ENCODE measurements around the gene RNPS1. TPM values are rescaled to one million over a fixed set of nuclear protein-coding genes. Genes with fewer than 3 reads are reported as not detected.

RNPS1 gene
- total RNA-seq, 1 donor from 2014 or later: 390 TPM

DNA sequence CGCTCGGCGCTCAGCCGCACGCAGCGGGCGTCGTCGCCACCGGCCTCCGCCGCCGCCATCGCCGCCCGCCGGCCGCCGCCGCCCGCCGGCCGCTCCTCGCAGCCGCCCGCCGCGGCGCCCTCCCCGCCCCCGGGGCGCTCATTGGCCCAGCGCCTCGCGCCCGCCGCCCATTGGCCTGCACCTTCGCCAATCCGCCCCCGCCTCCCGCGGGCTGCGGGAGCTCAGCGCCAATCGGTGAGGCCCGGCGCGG lies 53.3 kb downstream of the RNPS1 start, which contains the start of gene PGP:
Gene PGP (minus strand): TSS at position 122 of the 250 bp plus-strand sequence. CDS start 63 bp downstream, at position 59.
- DNase-seq (ENCODE audit: low read depth, low spot score): no peak
- H3K36me3 Mint-ChIP-seq (ENCODE audit: low read depth): peaks cover 4% of the 10 kb centered on the region
- H3K4me3 Mint-ChIP-seq: peak within 1 kb of the TSS; percentile 94
- TF ChIP-seq, protein P1, sequence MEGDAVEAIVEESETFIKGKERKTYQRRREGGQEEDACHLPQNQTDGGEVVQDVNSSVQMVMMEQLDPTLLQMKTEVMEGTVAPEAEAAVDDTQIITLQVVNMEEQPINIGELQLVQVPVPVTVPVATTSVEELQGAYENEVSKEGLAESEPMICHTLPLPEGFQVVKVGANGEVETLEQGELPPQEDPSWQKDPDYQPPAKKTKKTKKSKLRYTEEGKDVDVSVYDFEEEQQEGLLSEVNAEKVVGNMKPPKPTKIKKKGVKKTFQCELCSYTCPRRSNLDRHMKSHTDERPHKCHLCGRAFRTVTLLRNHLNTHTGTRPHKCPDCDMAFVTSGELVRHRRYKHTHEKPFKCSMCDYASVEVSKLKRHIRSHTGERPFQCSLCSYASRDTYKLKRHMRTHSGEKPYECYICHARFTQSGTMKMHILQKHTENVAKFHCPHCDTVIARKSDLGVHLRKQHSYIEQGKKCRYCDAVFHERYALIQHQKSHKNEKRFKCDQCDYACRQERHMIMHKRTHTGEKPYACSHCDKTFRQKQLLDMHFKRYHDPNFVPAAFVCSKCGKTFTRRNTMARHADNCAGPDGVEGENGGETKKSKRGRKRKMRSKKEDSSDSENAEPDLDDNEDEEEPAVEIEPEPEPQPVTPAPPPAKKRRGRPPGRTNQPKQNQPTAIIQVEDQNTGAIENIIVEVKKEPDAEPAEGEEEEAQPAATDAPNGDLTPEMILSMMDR (conservative IDR thresholded peaks at IDR 0.05): no peak
- H3K4me1 Mint-ChIP-seq: peaks cover 27% of the 10 kb centered on the region
- peaks cover 8% of the 10 kb centered on the region for H3K27me3 Mint-ChIP-seq (ENCODE audit: low read depth)
- no peaks in the 10 kb centered on the region for H3K9me3 Mint-ChIP-seq
- H3K27ac Mint-ChIP-seq (ENCODE audit: unreplicated experiment): peak within 1 kb of the TSS; percentile 96

DNA sequence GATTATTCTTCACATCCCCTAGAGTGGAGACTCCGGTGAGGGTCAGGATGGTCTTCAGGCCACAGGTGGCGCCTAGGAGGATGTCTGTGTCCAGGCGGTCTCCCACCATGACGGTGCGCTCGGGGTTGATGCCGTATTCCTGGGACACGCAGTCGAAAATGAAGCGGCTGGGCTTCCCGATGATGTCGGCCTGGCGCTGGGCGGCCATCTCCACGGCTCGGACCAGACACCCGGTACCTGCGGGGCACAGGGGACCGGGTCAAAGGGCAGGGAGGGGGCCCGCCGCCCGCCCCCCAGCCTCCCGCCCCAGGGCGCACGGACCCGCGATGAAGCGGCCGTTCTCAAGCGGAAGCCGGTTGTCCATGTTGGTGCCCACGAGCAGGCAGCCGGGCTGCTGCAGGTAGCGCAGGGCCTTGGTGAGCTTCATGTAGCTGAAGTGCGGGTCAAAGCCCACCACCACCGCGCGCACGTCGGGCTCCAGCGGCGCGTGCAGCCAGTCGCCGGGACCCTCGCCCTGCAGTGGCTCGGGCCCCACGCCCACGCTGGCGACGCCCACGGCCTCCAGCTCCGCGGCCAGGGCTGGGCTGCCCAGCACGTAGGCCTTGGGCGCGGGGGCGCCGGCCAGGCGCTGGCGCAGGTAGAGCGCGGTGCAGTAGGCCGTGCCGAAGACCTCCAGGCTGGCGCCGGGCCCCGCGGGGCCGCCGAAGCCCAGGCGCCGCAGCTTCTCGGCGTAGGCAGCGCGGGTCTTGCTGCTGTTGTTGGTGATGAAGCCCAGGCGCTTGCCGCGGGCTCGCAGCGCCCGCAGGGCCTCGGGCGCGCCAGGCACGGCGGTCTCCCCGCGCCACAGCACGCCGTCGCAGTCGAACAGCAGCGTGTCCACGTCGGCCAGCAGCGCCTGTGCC lies 53.9 kb downstream of the RNPS1 start:
- no peak for DNase-seq (ENCODE audit: low read depth, low spot score)
- no peaks in the 10 kb centered on the region for H3K9me3 Mint-ChIP-seq
- peaks cover 27% of the 10 kb centered on the region for H3K4me1 Mint-ChIP-seq
- H3K27ac Mint-ChIP-seq (ENCODE audit: unreplicated experiment): no peak overlapping the region
- TF ChIP-seq, protein P1 (conservative IDR thresholded peaks at IDR 0.05): no peak
- H3K27me3 Mint-ChIP-seq (ENCODE audit: low read depth): peaks cover 8% of the 10 kb centered on the region
- peak overlapping the region; percentile 94 for H3K4me3 Mint-ChIP-seq
- peaks cover 4% of the 10 kb centered on the region for H3K36me3 Mint-ChIP-seq (ENCODE audit: low read depth)

DNA sequence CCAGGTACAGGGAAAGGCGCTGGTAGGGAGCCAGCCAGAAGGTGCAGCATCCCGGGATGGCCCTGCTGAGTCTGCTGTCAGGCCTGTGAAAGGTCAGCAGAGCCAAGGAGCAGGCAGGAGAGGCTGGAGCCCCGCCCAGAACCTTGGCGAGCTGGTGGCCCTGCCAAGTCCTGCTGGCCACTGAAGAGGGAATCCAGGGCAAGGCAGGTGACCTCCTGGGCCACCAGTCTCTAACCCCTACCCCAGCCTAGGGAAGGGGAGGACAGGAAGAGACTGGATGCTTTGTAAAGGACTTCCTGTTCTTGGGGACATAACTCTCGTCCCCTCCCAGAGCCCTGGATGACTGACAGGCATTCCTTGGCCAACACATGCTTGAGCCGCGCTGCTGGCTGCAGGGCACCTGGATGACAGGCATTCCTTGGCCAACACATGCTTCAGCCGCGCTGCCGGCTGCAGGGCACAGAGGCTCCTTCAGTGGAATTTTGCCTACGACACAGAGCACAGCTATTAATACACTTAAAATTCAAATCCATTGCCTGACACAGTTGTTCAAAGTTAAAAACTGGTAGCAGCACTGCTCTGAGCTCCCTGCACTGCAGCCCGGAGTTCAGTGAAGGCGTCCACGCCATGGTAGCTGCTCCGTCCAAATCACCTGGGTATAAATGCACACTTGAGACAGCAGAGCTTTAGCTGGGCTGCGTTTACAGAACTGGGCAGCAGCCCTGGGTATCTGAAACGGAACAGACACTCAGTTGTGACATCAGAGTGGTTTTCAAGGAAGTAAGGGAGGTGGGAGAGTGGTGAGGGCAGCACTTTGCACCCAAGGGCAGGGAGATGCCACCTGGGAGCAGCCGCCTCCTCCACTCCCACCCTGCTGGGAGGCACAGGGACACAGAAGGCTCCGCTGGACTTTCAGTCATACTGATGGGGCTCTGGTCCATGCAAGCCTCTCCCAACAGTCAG lies 55.3 kb downstream of the RNPS1 start:
- TF ChIP-seq, protein P1 (conservative IDR thresholded peaks at IDR 0.05): no peak
- H3K9me3 Mint-ChIP-seq: no peaks in the 10 kb centered on the region
- peak overlapping the region; percentile 94 for H3K4me3 Mint-ChIP-seq
- H3K4me1 Mint-ChIP-seq: peaks cover 28% of the 10 kb centered on the region
- no peak for DNase-seq (ENCODE audit: low read depth, low spot score)
- H3K27ac Mint-ChIP-seq (ENCODE audit: unreplicated experiment): peak overlapping the region; percentile 81
- peaks cover 8% of the 10 kb centered on the region for H3K27me3 Mint-ChIP-seq (ENCODE audit: low read depth)
- H3K36me3 Mint-ChIP-seq (ENCODE audit: low read depth): peaks cover 6% of the 10 kb centered on the region

DNA sequence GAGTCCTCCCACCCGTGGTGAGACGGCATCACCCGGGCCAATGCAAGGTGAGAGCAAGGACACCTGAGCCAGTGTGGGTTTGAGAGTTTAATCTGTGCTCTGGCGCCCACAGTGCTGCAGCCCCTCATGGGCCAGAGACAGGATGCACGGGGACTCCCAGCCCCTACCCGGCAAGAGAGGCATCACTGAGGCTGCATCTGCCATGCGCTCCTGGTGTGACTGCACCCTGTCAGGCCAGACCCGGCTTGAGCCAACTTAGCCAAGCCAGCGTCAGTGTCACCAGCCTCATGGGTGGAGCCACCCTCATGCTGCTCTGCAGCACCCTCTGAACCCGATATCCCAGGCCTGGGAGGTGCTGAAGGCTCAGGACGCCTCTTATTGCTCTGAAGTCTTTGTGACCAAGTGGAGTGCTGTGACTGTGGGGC lies 56.0 kb downstream of the RNPS1 start:
- Mint-ChIP-seq H3K4me1 (peaks cover 32% of the 10 kb centered on the region), H3K27ac (ENCODE audit: unreplicated experiment) (no peak overlapping the region), H3K27me3 (ENCODE audit: low read depth) (peaks cover 8% of the 10 kb centered on the region), H3K4me3 (peak overlapping the region; percentile 94), H3K36me3 (ENCODE audit: low read depth) (peaks cover 9% of the 10 kb centered on the region), H3K9me3 (no peaks in the 10 kb centered on the region)
- DNase-seq (ENCODE audit: low read depth, low spot score): no peak
- TF ChIP-seq, protein P1 (conservative IDR thresholded peaks at IDR 0.05): no peak
